Ovary (tissue), 9 donors: Measurements from ENCODE around the gene GRIN2A. TPM values are rescaled to one million over a fixed set of nuclear protein-coding genes. Genes with fewer than 3 reads are reported as not detected.

Experiments used
- DNase-seq, 5 donors: peaks; one replicate each; pipeline ENCODE4 v3.0.0-alpha.2; 2019 to 2020
- H3K27ac ChIP-seq, 2 donors: fragments of 200-600 bp; one replicate each; pipeline versions ENCODE4 v1.5.1 to v1.8.0; 2019 to 2022
- H3K27me3 ChIP-seq: fragments of 200-600 bp; one replicate; pipeline ENCODE4 v1.8.0; 2022
- H3K36me3 ChIP-seq: fragments of 200-600 bp; sonication (generic); one replicate; pipeline ENCODE4 v1.5.1; 2019
- H3K4me1 ChIP-seq: one replicate; pipeline ENCODE4 v1.8.1; 2013; ENCODE audit warnings: mild to moderate bottlenecking, moderate library complexity; ENCODE audit not compliant: insufficient read depth
- H3K4me3 ChIP-seq: fragments of 200-600 bp; sonication (generic); one replicate; pipeline ENCODE4 v1.5.1; 2017
- H3K9me3 ChIP-seq, 2 donors: fragments of 200-600 bp in 1 of 2; sonication (generic) in 1 of 2; one replicate each; pipeline versions ENCODE4 v1.5.1 to v1.8.1; 2013 to 2019; ENCODE audit warnings: mild to moderate bottlenecking in 1 of 2, moderate library complexity in 1 of 2
- EP300 ChIP-seq: sonication (generic); formaldehyde crosslinking; IDR thresholded peaks from one replicate; pipeline ENCODE4 v1.6.1; 2017; ENCODE audit warnings: antibody characterized with exemption
- POLR2A ChIP-seq: fragments of 450-650 bp; IDR thresholded peaks from one replicate; pipeline ENCODE4 v1.6.1; 2017; ENCODE audit warnings: antibody characterized with exemption, mild to moderate bottlenecking, moderate library complexity
- WGBS, 3 donors: extraction: QIAGEN DNeasy Blood & Tissue Kit in 1 of 3; methylation state at CpG; one replicate each; pipeline versions ENCODE4 v1.1.5 to v1.1.7; 2013 to 2017; 5-methylcytosine and 5-hydroxymethylcytosine counted together
- intact Hi-C, 4 donors: fragments of 100-400 bp; cut with DNase I; formaldehyde crosslinking; loops; one replicate each; pipeline versions ENCODE4 v1.11.0 to v1.15.1; 2022 to 2023
- polyA plus RNA-seq, 2 donors: library from polyadenylated mRNA; stranded (reverse); fragments of 200-250 nt in 1 of 2; fragments of 350-450 nt in 1 of 2; fragmentation: Illumina TruSeq in 1 of 2; extraction: RNeasy Lipid Tissue Mini Kit (QIAGEN cat#74804) in 1 of 2; gene quantifications; one replicate each; pipeline ENCODE4 v1.2.3, GENCODE V29; 2013 to 2014
- total RNA-seq, 7 donors: library from RNA; depleted of rRNA in 2 of 7; stranded (reverse); fragments of >200 nt in 2 of 7; fragmentation: NEBNext Ultra II Directional in 3 of 7; extraction: Animal tissue kit (Norgen Biotek cat#: 25700) in 3 of 7; gene quantifications; one replicate each; pipeline versions ENCODE4 v1.1.0 to v1.2.4, GENCODE V29; 2016 to 2023
- TF ChIP-seq, protein P1 (sequence below), 3 donors: fragments of 450-650 bp in 2 of 3; fragments of 200-600 bp in 1 of 3; IDR thresholded peaks; one replicate each; pipeline versions ENCODE4 v1.5.1 to v1.8.0; 2016 to 2022; ENCODE audit warnings: antibody characterized with exemption in 3 of 3, mild to moderate bottlenecking in 1 of 3
- donor health status: DM: no; HTN: no; CAD: no; lungs with moderate emphysema.
- donor health status: DM: no; HTN: no; CAD: no.
- donor health status: Bipolar disorder and iron deficiency.
- donor health status: DM: yes; HTN: yes; CAD: no.
- donor health status: DM: no; HTN: no; CAD: no.
- donor health status: DM: yes; HTN: yes; CAD: no.

The GRIN2A gene
- total and polyA plus RNA-seq, 9 donors, result 0.08 to 5.4 (median 0.57) TPM; not detected in 1

DNA sequence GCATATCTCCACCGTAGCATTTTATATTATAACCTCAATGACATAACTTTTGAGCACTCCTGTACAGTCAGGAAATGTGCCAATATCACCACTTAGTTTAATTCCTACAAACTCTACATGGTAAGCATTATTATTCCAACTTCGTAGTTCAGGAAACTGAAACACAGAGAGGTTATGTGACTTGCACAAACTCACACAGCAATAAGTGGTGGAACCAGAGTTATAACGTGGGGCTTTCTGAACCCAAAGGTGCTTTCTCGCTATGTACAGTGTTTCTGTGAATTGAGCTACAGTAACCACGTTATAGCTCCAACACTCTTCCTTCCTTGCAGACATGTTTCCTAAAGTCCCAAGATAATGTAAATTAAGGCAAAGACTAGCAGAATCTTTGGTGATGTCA, 330.2 kb downstream of the GRIN2A start:
- no peaks in the 10 kb centered on the region for H3K36me3 ChIP-seq
- no peaks in the 10 kb centered on the region for H3K27me3 ChIP-seq
- intact Hi-C loops, result no loop called here
- H3K9me3 ChIP-seq, result no peaks in the 10 kb centered on the region
- no peak for DNase-seq
- H3K27ac ChIP-seq, result no peak overlapping the region
- H3K4me1 ChIP-seq, result no peaks in the 10 kb centered on the region
- H3K4me3 ChIP-seq, result no peak overlapping the region
- TF ChIP-seq POLR2A, result no peak
- no peak for TF ChIP-seq EP300
- TF ChIP-seq, protein P1, sequence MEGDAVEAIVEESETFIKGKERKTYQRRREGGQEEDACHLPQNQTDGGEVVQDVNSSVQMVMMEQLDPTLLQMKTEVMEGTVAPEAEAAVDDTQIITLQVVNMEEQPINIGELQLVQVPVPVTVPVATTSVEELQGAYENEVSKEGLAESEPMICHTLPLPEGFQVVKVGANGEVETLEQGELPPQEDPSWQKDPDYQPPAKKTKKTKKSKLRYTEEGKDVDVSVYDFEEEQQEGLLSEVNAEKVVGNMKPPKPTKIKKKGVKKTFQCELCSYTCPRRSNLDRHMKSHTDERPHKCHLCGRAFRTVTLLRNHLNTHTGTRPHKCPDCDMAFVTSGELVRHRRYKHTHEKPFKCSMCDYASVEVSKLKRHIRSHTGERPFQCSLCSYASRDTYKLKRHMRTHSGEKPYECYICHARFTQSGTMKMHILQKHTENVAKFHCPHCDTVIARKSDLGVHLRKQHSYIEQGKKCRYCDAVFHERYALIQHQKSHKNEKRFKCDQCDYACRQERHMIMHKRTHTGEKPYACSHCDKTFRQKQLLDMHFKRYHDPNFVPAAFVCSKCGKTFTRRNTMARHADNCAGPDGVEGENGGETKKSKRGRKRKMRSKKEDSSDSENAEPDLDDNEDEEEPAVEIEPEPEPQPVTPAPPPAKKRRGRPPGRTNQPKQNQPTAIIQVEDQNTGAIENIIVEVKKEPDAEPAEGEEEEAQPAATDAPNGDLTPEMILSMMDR (IDR thresholded peaks at IDR 0.05), result no peak
- 82 to 92% (median 85%) methylated on average over 5 of the region's 5 CpGs for WGBS, 3 donors

DNA sequence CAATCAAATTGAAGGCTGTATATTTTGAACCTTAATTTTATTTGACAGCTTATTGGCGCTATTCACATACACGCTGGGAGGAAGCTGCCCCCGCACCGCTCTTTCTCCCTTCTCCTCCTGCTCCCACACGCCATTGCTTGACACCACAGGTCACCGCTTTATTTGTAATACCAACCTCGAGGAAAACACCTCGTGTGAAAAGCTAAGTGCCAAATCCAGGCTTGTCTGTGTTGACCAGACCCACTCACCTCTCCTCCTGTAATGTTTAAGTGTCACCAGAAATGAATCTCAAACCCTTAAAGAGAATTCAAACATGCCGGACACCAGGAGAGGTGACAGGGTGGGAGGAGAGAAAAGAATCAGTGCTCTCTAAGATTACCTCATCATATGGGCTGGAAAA, 331.4 kb downstream of the GRIN2A start:
- Histone ChIP-seq H3K4me3 (no peak overlapping the region), H3K9me3 (no peaks in the 10 kb centered on the region), H3K27me3 (no peaks in the 10 kb centered on the region), H3K27ac (no peak overlapping the region), H3K36me3 (no peaks in the 10 kb centered on the region), H3K4me1 (no peaks in the 10 kb centered on the region)
- intact Hi-C loops, result no loop called here
- TF ChIP-seq POLR2A (no peak), EP300 (no peak)
- TF ChIP-seq, protein P1 (IDR thresholded peaks at IDR 0.05), result no peak
- DNase-seq, result no peak
- 10 to 28% (median 14%) methylated on average over 9 of the region's 9 CpGs for WGBS, 3 donors

DNA sequence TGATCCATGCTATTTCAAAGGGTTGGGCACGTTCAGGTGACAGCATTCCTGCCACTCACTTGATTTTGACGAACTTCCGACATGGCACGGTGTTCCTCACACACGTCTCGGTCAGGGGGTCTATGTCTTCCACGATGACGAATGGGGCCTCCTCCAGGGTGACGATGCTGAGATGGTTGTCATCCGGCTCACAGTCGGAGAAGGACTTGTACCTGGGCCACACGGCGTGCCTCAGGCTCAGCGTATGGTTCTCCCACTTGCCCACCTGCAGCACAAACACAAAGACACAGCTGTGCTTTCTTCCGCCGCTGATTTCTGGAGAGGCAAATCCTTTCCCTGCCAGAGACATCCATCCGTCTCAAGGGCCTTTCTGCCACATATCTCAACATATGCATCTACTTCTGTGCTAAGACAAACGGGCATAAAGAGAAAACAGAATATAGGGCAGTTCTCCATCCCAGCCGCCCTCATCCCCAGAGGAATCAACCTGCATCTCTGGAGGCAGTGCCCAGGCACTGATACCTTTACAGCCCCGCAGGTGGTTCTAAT, 332.5 kb downstream of the GRIN2A start:
- H3K27ac ChIP-seq, result no peak overlapping the region
- H3K36me3 ChIP-seq, result no peaks in the 10 kb centered on the region
- no peaks in the 10 kb centered on the region for H3K27me3 ChIP-seq
- no peak overlapping the region for H3K4me3 ChIP-seq
- no peak for DNase-seq
- H3K9me3 ChIP-seq, result no peaks in the 10 kb centered on the region
- intact Hi-C loops, result no loop called here
- no peaks in the 10 kb centered on the region for H3K4me1 ChIP-seq
- WGBS, 3 donors, result 91 to 93% (median 92%) methylated on average over 20 of the region's 20 CpGs
- TF ChIP-seq EP300 (no peak), POLR2A (no peak)
- TF ChIP-seq, protein P1 (IDR thresholded peaks at IDR 0.05), result no peak

DNA sequence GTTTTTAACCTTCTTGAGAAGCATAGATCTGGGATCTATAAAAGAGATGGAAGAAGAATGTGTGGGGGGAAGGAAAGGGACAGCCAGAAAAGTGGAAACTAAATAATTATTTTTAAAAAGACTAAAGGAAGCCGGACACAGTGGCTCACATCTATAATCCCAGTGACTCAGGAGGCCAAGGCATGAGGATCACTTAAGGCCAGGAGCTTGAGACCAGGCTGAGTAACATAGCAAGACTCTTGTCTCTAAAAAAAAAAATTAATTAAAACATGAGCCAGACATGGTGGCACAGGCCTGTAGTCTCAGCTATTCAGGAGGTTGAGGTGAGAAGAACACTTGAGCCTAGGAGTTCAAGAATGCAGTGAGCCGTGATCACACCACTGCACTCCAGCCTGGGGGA, 335.1 kb downstream of the GRIN2A start:
- Histone ChIP-seq H3K36me3 (no peaks in the 10 kb centered on the region), H3K27ac (no peak overlapping the region), H3K4me3 (no peak overlapping the region), H3K4me1 (no peaks in the 10 kb centered on the region), H3K9me3 (no peaks in the 10 kb centered on the region), H3K27me3 (no peaks in the 10 kb centered on the region)
- TF ChIP-seq POLR2A (no peak), EP300 (no peak)
- TF ChIP-seq, protein P1 (IDR thresholded peaks at IDR 0.05), result no peak
- intact Hi-C loops, result no loop called here
- DNase-seq, result no peak
- WGBS, 3 donors, result 91 to 94% (median 93%) methylated on average over 2 of the region's 2 CpGs
